Pulmonary artery endothelial cell (primary cell): ENCODE results near the gene LMCD1. TPM values are rescaled to one million over a fixed set of nuclear protein-coding genes. Genes with fewer than 3 reads are reported as not detected.

Source experiments
- DNase-seq: peaks from one replicate; pipeline ENCODE4 v3.0.0-alpha.2; 2011; ENCODE audit warnings: low read depth, low spot score
- total RNA-seq: library from RNA; depleted of rRNA; stranded (reverse); fragments of >200 nt; gene quantifications from 2 replicates; pipeline ENCODE4 v1.2.3, GENCODE V29; 2014

LMCD1 gene
- total RNA-seq, 1 donor from 2014 or later, result 14.0 TPM

GRCh38 chr3:8581806-8582445 lies 80.3 kb downstream of the LMCD1 start:
- DNase-seq, result no peak

GRCh38 chr3:8584661-8585060 lies 83.0 kb downstream of the LMCD1 start:
- DNase-seq, result no peak

GRCh38 chr3:8589880-8590556 lies 88.4 kb downstream of the LMCD1 start:
- DNase-seq, result no peak

GRCh38 chr3:8593021-8593827 lies 91.6 kb downstream of the LMCD1 start:
- DNase-seq, result no peak

GRCh38 chr3:8595252-8595651 lies 93.6 kb downstream of the LMCD1 start:
- DNase-seq, result no peak

- no peak for DNase-seq
These were observed 94.1 kb downstream of the LMCD1 start for GRCh38 chr3:8595695-8596115.

- no peak for DNase-seq
These were observed 94.9 kb downstream of the LMCD1 start for GRCh38 chr3:8596321-8597218.

GRCh38 chr3:8597219-8597853 lies 95.7 kb downstream of the LMCD1 start:
- DNase-seq, result no peak

- no peak for DNase-seq
These were observed 97.5 kb downstream of the LMCD1 start for GRCh38 chr3:8599146-8599545.

GRCh38 chr3:8600457-8600856 lies 98.8 kb downstream of the LMCD1 start:
- DNase-seq, result no peak

- no peak for DNase-seq
These were observed 101.6 kb downstream of the LMCD1 start for GRCh38 chr3:8603115-8603710.

GRCh38 chr3:8604006-8604405 lies 102.4 kb downstream of the LMCD1 start:
- no peak for DNase-seq

- DNase-seq, result no peak
These were observed 103.4 kb downstream of the LMCD1 start for GRCh38 chr3:8604988-8605387.

- DNase-seq, result no peak
These were observed 105.1 kb downstream of the LMCD1 start for GRCh38 chr3:8606701-8607231.

- peak; percentile 63 for DNase-seq
These were observed 105.8 kb downstream of the LMCD1 start for GRCh38 chr3:8607234-8608040.

GRCh38 chr3:8608041-8608790 lies 106.6 kb downstream of the LMCD1 start:
- DNase-seq, result no peak

GRCh38 chr3:8608791-8609467 lies 107.3 kb downstream of the LMCD1 start:
- DNase-seq, result no peak

- no peak for DNase-seq
These were observed 109.3 kb downstream of the LMCD1 start for GRCh38 chr3:8610951-8611350.
